ENCODE results near the gene GSK3A.
A peak's percentile ranks its signal among the peaks of the same experiment; 100 is the strongest.

GSK3A gene

DNA sequence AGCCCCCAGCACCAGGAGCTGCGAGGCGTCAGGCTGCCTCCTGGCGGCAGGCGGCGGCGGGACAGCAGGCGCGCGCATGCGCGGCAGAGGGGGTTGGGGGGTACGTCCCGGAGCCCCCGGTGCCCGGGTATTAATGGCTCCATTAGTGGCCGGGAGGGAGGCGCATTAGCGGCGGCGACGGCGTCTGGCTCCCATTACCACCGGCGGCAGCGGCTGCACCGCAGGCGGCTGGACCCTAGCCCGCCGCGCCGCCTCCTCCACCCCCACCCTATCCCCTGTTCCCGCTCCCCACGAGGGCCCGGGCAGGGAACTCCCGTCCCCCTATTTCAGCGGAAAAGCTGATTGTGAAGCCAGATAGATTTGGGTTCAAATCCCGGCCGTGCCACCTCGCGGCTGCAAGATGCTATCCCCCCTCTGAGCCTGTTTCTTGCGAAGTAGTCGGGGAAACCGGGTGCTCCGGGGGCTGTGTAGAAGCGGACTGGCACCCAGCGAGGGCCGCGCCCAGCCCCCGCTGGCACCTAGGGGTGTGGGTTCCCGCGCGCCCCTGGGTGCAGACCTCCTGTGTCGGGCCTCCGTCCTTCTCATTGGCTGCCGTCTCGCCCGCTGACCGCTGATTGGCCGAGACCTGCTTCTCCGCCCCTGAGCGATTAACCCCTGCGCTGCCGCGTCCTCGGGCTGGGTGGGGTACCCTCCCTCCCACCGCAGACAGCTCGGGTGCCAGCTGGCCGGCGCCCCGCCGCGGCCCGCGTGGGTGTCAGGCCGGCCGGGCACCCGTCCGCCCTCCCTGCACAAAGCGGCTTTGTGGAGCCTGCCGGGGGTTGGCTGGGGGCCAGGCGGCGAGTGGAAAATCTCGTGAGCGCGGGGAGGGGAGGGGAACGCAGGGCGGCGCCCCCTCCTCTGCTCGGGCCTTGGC, 37.8 kb upstream of the GSK3A start:
- DNase-seq, result peak; percentile 92 to 93

DNA sequence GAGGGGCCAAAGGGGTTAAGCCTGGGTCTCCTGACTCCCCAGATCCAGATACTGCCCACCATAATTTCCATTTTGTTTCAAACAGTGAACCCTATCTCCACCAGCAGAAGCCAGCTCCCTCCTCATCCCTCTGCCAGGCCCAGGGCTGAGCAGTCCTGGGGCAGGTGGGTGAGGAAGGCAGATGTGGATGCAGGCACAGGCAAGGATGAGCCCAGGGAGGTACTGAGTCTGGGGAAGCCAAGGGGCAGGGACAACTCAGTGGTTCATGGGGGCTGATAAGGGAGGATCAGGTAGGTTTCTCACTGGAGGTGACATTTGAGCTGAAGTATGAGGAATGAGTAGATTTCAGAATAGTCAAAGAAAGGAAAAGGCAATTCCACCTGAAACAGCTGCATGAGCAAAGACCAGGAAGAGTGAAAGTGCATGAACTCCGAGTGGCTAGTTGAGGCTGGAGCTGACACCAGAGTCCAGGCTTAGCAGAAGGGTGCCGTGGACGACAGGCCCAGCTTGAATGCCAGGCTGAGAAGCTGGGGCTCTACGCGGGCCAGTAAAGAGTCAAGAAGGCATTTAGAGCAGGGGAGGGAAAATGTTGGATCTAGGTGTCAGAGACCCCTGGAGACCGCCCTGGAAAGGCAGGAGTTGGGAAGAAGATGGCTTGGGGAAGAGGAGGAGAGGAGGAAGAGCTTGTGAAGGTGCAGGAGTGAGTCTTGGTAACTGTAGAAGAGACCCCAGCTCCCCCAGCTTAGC, 36.9 kb upstream of the GSK3A start:
- DNase-seq, result no peak

DNA sequence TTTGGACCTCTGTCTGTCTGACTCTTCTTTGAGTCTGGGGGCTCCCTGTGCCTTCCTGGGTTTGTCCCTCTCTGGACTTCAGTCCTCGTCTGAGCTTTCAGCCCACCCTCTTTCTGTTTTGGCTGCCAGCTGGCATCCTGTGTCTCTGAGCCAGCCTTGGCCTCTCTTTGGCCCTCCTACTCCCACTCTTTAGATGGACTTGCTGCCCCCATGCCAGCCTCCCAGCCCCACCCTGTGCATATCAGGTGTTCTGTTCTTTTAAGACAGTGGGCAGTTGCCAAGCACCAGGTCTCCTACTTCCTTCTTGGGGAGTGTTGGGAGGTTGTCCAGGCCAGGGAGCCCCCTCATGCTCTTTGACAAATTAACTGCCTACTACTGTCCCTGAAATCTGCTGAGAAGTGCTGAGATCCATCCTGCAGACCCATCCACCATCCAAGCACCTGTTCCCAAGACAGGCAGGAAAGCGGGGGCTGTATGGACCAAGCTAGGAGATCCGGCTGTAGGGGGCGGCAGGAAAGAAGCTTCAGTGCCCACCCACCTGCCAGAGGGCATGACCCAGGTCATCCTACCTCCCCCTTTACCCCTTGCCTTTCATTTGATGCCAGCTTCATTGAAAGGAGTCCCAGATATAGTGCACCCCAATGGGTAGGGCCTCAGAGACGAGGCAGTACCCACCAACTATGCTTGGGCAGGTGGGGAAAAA, 36.2 kb upstream of the GSK3A start:
- no peak for DNase-seq

DNA sequence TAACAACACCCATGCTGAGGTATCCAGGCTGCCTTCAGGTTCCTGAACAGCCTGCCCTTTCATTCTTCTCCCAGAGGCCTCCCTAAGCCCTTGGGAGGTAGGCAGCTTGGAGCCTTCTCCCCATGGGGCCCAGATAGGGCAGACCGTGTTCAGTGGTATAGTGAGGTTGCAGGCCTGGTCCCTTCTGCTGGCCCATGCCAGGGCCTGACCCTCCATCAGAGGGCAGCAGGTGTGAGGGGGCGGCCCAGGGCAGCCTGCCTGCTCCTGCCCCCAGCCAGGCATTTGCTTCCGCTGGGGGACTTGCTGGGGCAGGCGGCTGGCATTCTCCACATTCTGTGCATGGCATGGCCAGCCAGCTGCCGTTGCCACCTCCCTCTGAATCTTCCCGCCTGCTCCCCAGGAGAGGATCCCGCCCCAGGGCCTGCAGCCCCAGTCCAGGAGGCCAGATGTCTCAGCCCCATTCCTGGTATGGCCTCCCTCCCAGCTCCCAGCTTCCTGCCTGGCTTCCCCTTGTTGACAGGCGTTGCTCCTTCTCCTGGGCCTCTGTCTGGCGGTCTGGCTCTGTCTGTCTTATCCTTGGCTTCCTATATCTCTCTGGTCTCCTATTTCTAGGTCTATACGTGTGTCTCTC, 35.5 kb upstream of the GSK3A start:
- no peak for DNase-seq

DNA sequence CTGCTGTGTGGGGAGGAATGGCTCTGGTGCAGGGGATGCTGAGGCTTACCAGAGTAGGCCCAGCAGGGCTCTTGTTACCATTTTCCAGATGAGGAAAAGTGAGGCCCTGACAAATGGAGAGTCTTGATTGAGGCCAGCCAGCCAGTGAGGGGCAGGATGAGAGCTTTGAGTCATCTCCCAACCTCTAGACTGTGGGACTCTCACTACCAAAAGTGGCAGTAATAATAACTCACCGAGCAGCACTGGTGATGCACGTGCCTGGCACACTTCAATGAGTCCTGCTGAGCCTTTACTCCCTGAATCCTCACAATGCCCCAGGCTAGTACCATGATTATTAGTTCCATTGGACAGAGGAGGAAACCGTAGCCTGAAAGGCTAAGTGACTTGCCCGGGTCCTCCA, 34.4 kb upstream of the GSK3A start:
- DNase-seq, result peak; percentile 54 to 55

DNA sequence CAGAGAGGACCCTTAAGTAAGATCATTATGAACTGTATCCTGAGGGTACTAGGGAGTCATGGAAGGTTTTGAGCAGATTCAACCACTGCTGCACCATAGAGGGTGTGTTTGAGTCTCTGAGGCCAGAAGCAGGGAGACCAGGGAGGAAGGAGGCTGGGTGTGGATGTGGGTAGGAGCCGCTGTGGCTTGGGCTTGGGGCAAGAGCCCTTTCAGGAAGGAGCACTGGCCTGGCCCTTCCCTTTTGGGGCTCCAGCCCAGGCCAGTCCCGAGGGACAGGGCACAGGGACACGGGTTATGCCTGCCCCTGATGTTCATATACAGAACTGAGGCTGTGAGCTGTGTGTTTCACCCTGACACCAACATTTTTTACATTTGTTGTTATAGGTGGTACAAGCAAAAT, 33.9 kb upstream of the GSK3A start:
- no peak for DNase-seq

DNA sequence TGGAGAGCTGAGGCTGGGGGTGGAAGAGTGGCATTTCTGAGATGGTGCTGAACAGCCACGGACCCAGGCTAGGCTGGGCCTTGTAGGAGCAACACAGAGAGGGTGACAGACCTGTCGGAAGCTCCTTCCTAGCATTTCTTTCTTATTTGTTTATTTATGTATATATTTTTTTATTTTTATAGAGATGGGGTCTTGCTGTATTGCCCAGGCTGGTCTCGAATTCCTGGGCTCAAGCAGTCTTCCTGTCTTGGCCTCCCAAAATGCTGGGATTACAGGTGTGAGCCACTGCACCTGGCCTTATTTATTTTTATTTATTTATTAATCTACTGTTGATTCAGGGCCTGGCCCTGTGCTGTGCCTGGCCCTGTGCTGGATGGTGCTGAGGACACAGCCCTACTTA, 33.1 kb upstream of the GSK3A start:
- DNase-seq, result no peak

DNA sequence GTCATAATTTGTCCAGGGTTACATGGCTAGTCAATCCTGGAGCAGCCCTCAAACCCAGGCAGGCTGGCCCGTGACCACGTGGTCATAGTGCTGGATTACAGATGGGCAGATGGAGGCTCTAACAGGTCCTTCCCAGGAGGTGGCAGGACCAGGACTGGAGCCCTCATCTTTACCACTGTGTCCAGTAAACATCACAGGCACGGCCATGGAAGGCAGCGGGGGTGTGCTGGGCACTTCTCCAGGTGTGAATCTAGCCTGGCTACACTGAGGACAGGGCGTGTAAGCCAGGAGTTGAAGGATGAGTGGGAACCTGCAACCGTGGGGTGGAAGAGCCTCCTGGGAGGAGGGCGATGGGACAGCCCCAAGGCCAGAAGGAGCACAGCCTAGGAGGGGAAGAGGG, 32.7 kb upstream of the GSK3A start:
- no peak for DNase-seq

DNA sequence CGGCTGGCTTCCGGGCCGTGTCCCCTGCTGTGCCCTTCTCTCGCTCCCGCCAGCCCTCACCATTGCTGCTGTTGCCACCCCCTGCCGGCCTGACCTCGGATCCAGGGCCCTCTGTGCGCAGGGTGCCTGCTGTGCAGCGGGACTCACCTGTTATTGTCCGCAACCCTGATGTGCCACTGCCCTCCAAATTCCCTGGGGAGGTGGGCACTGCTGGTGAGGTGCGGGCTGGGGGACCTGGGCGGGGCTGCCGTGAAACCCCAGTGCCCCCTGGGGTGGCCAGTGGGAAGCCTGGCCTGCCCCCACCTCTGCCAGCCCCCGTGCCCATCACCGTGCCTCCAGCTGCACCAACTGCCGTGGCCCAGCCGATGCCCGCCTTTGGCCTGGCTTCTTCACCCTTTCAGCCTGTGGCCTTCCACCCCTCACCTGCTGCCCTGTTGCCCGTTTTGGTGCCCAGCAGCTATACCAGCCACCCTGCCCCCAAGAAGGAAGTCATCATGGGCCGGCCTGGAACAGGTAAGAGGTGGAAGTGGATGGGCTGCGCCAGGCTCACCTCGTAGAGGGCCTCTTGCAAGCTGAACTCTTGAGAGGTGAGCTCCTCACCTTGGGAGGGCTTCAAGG, 31.8 kb upstream of the GSK3A start:
- DNase-seq, result no peak

DNA sequence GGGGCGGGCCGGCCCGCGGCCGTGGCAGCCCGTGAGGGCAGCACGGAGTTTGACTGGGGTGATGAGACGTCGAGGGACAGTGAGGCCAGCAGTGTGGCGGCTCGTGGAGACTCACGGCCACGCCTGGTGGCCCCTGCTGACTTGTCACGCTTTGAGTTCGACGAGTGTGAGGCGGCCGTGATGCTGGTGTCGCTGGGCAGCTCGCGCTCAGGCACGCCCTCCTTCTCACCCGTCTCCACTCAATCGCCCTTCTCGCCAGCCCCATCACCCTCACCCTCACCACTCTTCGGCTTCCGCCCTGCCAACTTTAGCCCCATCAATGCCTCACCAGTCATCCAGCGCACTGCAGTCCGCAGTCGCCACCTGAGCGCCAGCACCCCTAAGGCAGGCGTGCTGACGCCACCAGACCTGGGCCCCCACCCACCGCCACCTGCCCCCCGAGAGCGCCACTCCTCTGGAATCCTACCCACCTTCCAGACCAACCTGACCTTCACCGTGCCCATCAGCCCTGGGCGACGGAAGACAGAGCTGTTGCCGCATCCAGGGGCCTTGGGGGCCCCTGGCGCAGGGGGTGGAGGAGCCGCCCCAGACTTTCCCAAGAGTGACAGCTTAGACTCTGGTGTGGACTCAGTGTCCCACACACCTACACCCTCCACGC, 31.1 kb upstream of the GSK3A start:
- no peak for DNase-seq

DNA sequence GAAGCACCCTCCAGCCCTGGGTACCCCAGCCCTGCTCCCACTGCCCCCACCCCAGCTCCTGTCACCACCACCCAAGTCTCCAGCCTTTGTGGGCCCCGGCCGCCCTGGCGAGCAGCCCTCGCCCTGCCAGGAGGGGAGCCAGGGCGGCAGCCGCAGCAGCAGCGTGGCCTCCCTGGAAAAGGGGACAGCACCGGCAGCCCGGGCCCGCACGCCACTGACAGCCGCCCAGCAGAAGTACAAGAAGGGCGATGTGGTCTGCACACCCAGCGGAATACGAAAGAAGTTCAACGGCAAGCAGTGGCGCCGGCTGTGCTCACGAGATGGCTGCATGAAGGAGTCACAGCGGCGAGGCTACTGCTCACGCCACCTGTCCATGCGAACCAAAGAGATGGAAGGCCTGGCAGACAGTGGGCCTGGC, 30.6 kb upstream of the GSK3A start:
- DNase-seq, result no peak

DNA sequence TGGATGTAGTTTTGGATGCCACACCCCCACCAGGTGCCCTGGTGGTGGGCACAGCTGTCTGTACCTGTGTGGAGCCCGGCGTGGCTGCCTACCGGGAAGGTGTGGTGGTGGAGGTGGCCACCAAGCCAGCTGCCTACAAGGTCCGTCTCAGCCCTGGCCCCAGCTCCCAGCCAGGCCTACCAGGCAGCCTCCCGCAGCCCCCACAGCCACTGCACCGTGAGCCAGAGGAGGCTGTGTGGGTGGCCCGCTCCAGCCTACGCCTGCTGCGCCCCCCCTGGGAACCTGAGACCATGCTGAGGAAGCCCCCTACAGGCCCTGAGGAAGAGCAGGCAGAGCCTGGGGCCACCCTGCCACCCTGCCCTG, 30.1 kb upstream of the GSK3A start:
- DNase-seq, result no peak

DNA sequence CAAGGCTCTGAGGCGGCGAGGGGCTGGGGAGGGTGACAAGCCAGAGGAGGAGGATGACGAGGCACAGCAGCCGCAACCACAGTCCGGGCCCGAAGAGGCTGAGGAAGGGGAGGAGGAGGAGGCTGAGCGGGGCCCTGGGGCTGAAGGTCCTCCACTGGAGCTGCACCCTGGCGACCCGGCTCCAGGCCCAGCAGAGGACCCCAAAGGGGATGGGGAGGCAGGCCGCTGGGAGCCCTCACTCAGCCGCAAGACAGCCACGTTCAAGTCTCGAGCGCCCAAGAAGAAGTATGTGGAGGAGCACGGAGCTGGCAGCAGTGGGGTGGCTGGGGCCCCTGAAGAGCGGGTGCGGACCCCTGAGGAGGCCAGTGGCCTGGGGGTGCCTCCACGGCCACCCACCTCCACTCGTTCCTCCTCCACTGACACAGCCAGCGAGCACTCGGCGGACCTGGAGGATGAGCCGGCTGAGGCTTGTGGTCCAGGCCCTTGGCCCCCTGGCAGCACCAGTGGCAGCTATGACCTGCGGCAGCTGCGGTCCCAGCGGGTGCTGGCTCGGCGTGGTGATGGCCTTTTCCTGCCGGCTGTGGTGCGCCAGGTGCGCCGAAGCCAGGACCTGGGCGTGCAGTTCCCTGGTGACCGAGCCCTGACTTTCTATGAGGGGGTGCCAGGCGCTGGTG, 29.6 kb upstream of the GSK3A start:
- DNase-seq, result no peak

DNA sequence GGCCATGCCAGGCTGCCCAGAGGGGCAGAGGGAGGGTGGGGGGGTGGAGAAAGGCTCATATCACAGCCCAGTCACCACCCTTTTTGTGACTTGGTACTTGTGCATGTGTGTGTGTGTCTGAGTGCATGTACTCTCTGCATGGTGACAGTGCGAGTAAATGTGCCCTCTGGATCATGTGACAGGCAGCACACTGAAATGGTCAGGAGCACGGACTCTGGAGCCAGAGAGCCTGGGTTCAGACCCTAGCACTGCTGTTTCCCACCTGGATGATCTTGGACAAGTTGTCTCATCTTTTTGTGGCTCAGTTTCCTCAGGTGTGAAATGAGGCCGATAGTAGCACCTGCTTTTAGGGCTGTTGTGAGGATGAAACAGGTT, 28.6 kb upstream of the GSK3A start:
- no peak for DNase-seq

DNA sequence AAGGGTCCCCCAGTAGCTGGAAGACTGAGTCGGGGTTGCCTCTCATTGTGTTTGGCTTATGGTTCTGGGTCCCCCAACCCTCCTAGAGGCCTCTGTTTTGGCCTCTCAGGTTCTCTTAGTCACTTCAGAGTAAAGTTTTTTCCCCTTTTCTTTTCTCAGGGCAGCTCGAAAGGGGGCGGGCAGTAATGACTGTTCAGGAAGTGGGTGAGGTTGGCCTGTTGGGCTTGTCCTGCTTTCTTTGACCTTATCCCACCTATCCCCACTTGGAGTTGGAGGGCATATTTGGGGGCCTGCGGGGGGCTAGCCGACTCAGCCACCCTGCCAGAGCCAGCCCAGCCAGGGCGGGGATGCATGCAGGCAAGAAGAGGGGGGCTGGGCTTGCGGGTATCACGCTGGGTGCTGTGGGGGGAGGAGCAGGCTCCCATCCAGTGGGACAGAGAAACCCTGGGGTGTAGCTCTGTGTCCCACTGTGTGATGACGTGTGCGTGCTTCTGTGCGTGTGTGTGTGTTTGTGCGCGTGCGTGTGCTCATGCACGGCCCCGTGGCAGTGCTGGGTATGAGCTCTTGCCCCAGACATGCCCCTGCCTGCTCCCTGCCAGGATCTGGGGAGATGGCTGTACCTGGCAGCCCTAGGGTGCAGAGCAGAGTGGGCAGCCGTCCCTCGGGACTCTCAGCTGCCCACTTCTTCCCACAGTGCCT, 28.1 kb upstream of the GSK3A start:
- peak; percentile 81 to 84 for DNase-seq

DNA sequence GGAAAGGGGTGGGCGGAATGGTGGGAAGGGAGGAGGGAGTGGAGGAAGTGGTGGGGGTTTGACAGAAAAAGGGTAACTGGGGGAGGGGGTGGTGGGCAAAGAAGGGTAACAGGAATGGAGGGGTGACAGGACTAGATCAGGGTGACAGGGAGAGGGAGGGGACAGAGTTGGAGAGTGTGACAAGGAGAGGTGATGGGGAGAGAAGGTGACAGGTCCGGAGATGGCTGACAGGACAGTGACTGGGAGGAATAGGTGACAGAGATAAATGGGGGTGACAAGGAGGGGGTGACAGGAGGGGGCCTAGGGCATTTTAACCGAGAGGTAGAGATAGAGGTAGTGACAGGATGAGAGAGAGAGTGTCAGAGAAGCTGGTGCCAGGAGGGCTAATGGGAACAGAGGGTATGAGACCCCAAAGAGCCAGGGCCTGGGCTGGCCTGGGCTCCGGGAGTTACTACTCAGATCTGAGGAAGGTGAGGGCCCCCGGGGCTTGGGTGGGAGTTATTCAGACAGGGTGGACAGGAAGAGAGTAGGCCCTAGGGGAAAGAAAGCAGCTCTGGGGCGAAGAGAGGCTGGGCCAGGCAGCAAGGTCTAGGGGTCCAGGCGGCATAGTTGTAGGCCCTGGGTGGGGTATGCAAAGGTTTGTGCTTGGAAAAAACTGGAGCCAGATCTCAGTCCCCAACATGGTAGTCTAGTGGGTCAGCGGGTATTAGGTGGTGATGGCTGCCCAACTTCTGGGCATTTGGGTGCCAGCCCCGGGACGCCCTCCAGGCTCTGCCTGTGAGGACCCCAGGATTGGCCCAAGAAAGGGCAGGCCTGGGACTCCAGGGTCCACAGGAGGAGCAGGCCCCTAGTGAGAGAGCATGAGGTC, 27.3 kb upstream of the GSK3A start:
- no peak for DNase-seq

DNA sequence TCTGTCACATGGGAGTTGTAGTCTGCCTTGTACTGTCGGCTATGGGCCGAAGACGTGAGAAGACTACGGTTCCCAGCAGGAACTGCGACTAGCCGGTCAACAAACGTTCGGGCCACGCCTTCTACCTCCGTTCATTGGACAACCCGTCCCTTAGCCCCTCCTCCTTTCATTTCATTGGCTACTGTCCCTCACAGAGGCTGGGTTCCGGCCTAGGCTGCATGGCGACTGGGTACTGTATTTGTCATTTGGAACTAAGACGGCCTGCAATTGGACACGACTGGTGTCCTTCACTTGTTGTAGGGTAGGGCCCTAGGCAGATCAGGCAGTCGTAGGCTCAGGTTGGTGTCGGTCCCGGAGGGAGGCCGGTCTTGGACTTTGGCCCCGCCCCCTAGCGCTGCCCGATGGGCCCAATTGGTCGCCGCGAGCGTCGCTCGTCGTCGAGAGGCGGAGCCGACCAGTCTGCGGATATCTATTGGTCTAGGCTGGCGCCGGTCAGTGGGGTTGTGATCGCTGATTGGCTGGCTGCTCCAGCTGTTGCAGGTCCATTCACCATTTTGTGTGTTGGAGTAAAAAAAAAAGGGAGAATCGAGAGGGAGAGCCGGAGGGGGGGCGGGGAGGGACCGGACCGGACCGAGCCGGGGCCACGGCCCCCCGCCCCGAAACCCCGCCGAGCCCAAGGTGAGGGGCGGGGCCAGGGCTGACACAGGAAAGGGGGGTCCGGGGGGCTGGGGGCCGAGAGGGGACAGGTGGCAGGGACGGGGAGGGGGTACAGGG, 26.5 kb upstream of the GSK3A start, which contains the start of gene CIC:
TSS of gene CIC (plus strand) at position 549 of the 774 bp plus-strand sequence. CDS start 2,532 bp downstream, outside the sequence.
- DNase-seq, result peak; percentile 99

DNA sequence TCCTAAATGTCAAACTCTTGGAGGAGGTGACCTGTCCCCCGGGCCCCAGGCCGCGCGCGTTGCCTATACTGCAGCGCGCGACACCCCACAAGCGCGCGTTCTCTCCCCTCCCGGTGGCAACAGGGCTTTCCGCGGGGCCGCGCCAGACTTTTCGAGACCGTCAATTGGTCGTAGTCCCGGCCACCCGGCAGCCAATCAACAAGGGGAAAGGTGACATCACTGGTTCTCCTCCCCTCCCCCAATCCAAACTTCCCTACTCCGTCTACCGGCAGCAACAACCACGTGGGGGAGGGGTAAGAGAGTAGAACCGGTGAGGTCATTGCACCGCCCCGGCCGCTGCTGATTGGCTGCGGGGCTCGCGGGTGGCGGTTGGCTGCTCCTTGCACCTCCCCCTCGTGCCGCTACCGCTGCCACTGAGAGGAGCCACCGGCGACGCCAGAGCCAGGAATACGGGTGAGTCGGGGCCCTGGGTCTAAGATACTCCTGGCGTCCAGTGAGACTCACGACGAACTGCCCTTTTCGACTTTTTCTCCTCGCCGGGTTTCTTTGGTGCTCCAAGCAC, 25.8 kb upstream of the GSK3A start:
- peak; percentile 98 for DNase-seq
